CD14-positive monocyte (primary cell): ENCODE measurements around the gene PRKX. TPM values are rescaled to one million over a fixed set of nuclear protein-coding genes. Genes with fewer than 3 reads are reported as not detected.

Experiments
- DNase-seq, 3 donors: peaks; one replicate each; pipeline ENCODE4 v3.0.0-alpha.2; 2011 to 2022
- H2AFZ ChIP-seq: 2 replicates; pipeline ENCODE4 v1.6.0; 2012; ENCODE audit warnings: mild to moderate bottlenecking, low read depth, low read length, inconsistent platforms; ENCODE audit not compliant: insufficient read depth, poor library complexity, severe bottlenecking
- H3K27ac ChIP-seq, 2 donors: 1 replicate in 1 of 2; 2 replicates in 1 of 2; pipeline ENCODE4 v1.5.1; 2012 to 2013; ENCODE audit warnings: low read length in 2 of 2, control low read depth in 1 of 2, inconsistent platforms in 1 of 2, low read depth in 1 of 2, mild to moderate bottlenecking in 1 of 2
- H3K27me3 ChIP-seq, 2 donors: one replicate each; pipeline versions ENCODE4 v1.6.0 to v1.6.1; 2011 to 2013; ENCODE audit warnings: low read length in 2 of 2; ENCODE audit not compliant: control insufficient read depth in 2 of 2, insufficient read depth in 2 of 2
- H3K36me3 ChIP-seq, 2 donors: replicated peaks in 1 of 2; 1 replicate in 1 of 2; 2 replicates in 1 of 2; pipeline versions ENCODE4 v1.5.1 to v1.6.1; 2012 to 2013; ENCODE audit warnings: low read length in 2 of 2, control low read depth in 1 of 2, inconsistent platforms in 1 of 2, mild to moderate bottlenecking in 1 of 2; ENCODE audit not compliant: insufficient read depth in 2 of 2, control insufficient read depth in 1 of 2
- H3K4me1 ChIP-seq, 2 donors: 1 replicate in 1 of 2; 2 replicates in 1 of 2; pipeline versions ENCODE4 v1.5.1 to v1.6.1; 2012 to 2013; ENCODE audit warnings: low read length in 2 of 2, control low read depth in 1 of 2, inconsistent platforms in 1 of 2, mild to moderate bottlenecking in 1 of 2, moderate library complexity in 1 of 2; ENCODE audit not compliant: insufficient read depth in 2 of 2, control insufficient read depth in 1 of 2
- H3K4me2 ChIP-seq: replicated peaks from 2 replicates; pipeline ENCODE3; 2012; ENCODE audit warnings: low read length, moderate library complexity, mild to moderate bottlenecking; ENCODE audit not compliant: poor library complexity, severe bottlenecking; ENCODE audit errors: extremely low read depth
- H3K4me3 ChIP-seq, 3 experiments: fragments of 200-600 bp in 1 of 3; sonication (generic) in 1 of 3; replicated peaks in 1 of 3; 1 replicate in 2 of 3; 2 replicates in 1 of 3; pipeline ENCODE4 v1.5.1; 2011 to 2013; ENCODE audit warnings: low read length in 3 of 3, mild to moderate bottlenecking in 3 of 3, control low read depth in 2 of 3, low read depth in 2 of 3, inconsistent platforms in 1 of 3, moderate library complexity in 1 of 3
- H3K79me2 ChIP-seq: 2 replicates; pipeline ENCODE4 v1.6.0; 2012; ENCODE audit warnings: mild to moderate bottlenecking, control low read depth, inconsistent platforms, low read length, moderate library complexity; ENCODE audit not compliant: insufficient read depth
- H3K9ac ChIP-seq: 2 replicates; pipeline ENCODE4 v1.6.0; 2017; ENCODE audit warnings: low read length, mild to moderate bottlenecking; ENCODE audit not compliant: insufficient read depth, poor library complexity, severe bottlenecking
- H3K9me3 ChIP-seq, 2 donors: replicated peaks in 1 of 2; 1 replicate in 1 of 2; 2 replicates in 1 of 2; pipeline versions ENCODE4 v1.5.1 to v1.6.1; 2012 to 2013; ENCODE audit warnings: low read length in 2 of 2, control low read depth in 1 of 2; ENCODE audit not compliant: control insufficient read depth in 1 of 2, insufficient read depth in 1 of 2
- H4K20me1 ChIP-seq: 2 replicates; pipeline ENCODE4 v1.6.0; 2012; ENCODE audit warnings: mild to moderate bottlenecking, low read length, control low read depth, moderate library complexity; ENCODE audit not compliant: insufficient read depth
- H3K27ac Mint-ChIP-seq, 7 donors: one replicate each; pipeline ENCODE4 v1.8.0; 2020; ENCODE audit warnings: mild to moderate bottlenecking in 7 of 7, mixed read lengths in 7 of 7, moderate library complexity in 6 of 7, inconsistent platforms in 2 of 7
- H3K27me3 Mint-ChIP-seq, 3 donors: one replicate each; pipeline ENCODE4 v1.8.0; 2021 to 2022; ENCODE audit warnings: low read depth in 3 of 3, mild to moderate bottlenecking in 3 of 3, mixed read lengths in 3 of 3, moderate library complexity in 3 of 3, inconsistent platforms in 1 of 3
- H3K36me3 Mint-ChIP-seq, 2 donors: one replicate each; pipeline ENCODE4 v1.8.0; 2020; ENCODE audit warnings: mixed read lengths in 2 of 2, inconsistent platforms in 1 of 2, mild to moderate bottlenecking in 1 of 2
- H3K4me1 Mint-ChIP-seq: one replicate; pipeline ENCODE4 v1.8.0; 2020; ENCODE audit warnings: mild to moderate bottlenecking, mixed read lengths
- H3K4me3 Mint-ChIP-seq, 2 donors: one replicate each; pipeline ENCODE4 v1.8.0; 2020; ENCODE audit warnings: mild to moderate bottlenecking in 2 of 2, mixed read lengths in 2 of 2, moderate library complexity in 1 of 2
- H3K9me3 Mint-ChIP-seq, 7 donors: one replicate each; pipeline ENCODE4 v1.8.0; 2020 to 2022; ENCODE audit warnings: mixed read lengths in 7 of 7, mild to moderate bottlenecking in 6 of 7, moderate library complexity in 6 of 7, inconsistent platforms in 2 of 7
- WGBS: methylation state at CpG from one replicate; pipeline ENCODE4 v1.1.5; 2013; ENCODE audit warnings: missing lambda C conversion rate; ENCODE audit not compliant: insufficient coverage; 5-methylcytosine and 5-hydroxymethylcytosine counted together
- intact Hi-C, 2 donors: fragments of 100-400 bp; cut with micrococcal nuclease; formaldehyde crosslinking; loops; one replicate each; pipeline versions ENCODE4 v1.15.0 to v1.15.1; 2023
- polyA plus RNA-seq, 3 donors: library from polyadenylated mRNA; depleted of rRNA in 1 of 3; unstranded in 2 of 3; stranded (reverse) in 1 of 3; fragments of 300-500 nt in 2 of 3; fragments of >200 nt in 1 of 3; fragmentation: Illumina TruSeq in 2 of 3; gene quantifications; 1 replicate in 2 of 3; 2 replicates in 1 of 3; pipeline ENCODE4 v1.2.3, GENCODE V29; 2012 to 2021
- TF ChIP-seq, protein P1 (sequence below): fragments of 200-600 bp; IDR thresholded peaks from one replicate; pipeline ENCODE4 v1.8.0; 2022; ENCODE audit warnings: antibody characterized with exemption, mild to moderate bottlenecking

Gene PRKX
- polyA plus RNA-seq, 3 donors = 41.6 to 47.0 (median 46.2) TPM

DNA sequence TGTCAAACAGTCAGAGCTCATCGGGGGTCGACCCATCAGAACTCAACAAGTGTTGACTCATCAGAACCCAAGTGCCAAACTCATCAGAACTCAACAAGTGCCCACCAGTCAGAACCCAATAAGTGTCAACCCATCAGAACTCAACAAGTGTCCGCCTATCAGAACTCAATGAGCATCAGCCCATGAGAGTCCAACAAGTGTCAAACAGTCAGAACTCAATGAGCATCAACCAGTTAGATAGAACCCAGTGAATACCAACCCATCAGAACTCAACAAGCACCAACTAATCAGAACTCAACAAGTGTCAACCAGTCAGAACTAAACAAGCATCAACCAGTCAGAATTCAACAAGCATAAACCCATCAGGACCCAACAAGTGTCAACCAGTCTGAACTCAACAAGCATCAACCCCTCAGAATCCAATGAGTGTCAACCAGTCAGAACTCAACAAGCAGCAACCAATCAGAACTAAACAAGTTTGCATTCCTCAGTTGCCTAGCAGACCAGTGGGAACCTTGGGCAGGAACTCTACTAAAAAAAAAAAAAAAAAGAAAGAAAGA is 115.3 kb downstream of the PRKX start:
- Mint-ChIP-seq H3K27ac (no peak overlapping the region), H3K4me1 (no peaks in the 10 kb centered on the region), H3K9me3 (peaks cover 2 to 8% (median 4%) of the 10 kb centered on the region in 7 donors), H3K4me3 (no peak overlapping the region), H3K36me3 (peaks cover 8 to 12% of the 10 kb centered on the region in 2 donors), H3K27me3 (no peaks in the 10 kb centered on the region)
- Histone ChIP-seq H2AFZ (no peak overlapping the region), H4K20me1 (no peaks in the 10 kb centered on the region), H3K4me3 (no peak overlapping the region), H3K9me3 (no peaks in the 10 kb centered on the region), H3K27ac (no peak overlapping the region), H3K36me3 (no peaks in the 10 kb centered on the region), H3K4me2 (no peak overlapping the region), H3K9ac (no peak overlapping the region), H3K27me3 (no peaks in the 10 kb centered on the region), H3K79me2 (no peaks in the 10 kb centered on the region), H3K4me1 (no peaks in the 10 kb centered on the region)
- 80% methylated on average over 1 of the region's 3 CpGs for WGBS
- TF ChIP-seq, protein P1, sequence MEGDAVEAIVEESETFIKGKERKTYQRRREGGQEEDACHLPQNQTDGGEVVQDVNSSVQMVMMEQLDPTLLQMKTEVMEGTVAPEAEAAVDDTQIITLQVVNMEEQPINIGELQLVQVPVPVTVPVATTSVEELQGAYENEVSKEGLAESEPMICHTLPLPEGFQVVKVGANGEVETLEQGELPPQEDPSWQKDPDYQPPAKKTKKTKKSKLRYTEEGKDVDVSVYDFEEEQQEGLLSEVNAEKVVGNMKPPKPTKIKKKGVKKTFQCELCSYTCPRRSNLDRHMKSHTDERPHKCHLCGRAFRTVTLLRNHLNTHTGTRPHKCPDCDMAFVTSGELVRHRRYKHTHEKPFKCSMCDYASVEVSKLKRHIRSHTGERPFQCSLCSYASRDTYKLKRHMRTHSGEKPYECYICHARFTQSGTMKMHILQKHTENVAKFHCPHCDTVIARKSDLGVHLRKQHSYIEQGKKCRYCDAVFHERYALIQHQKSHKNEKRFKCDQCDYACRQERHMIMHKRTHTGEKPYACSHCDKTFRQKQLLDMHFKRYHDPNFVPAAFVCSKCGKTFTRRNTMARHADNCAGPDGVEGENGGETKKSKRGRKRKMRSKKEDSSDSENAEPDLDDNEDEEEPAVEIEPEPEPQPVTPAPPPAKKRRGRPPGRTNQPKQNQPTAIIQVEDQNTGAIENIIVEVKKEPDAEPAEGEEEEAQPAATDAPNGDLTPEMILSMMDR = no peak
- intact Hi-C loops = no loop called here
- DNase-seq = no peak

DNA sequence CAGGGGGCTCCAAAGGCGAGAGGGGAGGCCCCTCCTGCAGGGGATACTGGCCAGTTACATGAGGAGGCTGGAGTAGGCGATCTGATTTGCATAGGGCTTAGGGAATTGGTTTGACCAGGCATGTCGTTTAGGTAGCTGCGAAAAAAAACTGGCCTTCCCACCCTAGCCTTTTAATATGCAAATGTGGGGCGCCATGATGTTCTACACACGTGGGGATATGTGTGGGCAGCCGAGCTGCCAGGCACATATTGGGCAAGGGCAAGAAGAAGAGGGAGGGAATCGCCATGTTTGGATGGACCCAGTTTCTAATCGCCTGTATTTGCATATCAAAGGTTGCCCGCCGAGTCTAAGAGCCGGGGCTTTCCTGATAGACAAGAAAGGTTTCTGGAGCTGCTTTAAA is 121.3 kb downstream of the PRKX start:
- intact Hi-C loops = no loop called here
- DNase-seq = no peak
- Mint-ChIP-seq H3K27ac (no peak overlapping the region), H3K36me3 (peaks cover 1 to 3% of the 10 kb centered on the region in 2 donors), H3K4me1 (no peaks in the 10 kb centered on the region), H3K9me3 (peaks cover 5 to 24% (median 11%) of the 10 kb centered on the region in 7 donors), H3K4me3 (no peak overlapping the region), H3K27me3 (peaks cover 0 to 4% (median 3%) of the 10 kb centered on the region in 3 donors)
- H3K9ac ChIP-seq = no peak overlapping the region
- no CpG with 5 or more reads among the region's 12 CpGs for WGBS
- no peaks in the 10 kb centered on the region for H3K36me3 ChIP-seq
- no peak overlapping the region for H3K4me3 ChIP-seq
- no peaks in the 10 kb centered on the region for H3K4me1 ChIP-seq
- H3K27me3 ChIP-seq = no peaks in the 10 kb centered on the region
- no peak overlapping the region for H3K4me2 ChIP-seq
- no peaks in the 10 kb centered on the region for H4K20me1 ChIP-seq
- H3K9me3 ChIP-seq = peaks cover 0 to 6% of the 10 kb centered on the region in 2 donors
- no peaks in the 10 kb centered on the region for H3K79me2 ChIP-seq
- no peak overlapping the region for H2AFZ ChIP-seq
- TF ChIP-seq, protein P1 = no peak
- no peak overlapping the region for H3K27ac ChIP-seq
